ENCODE measurements around the gene EXTL1. TPM values are rescaled to one million over a fixed set of nuclear protein-coding genes. Genes with fewer than 3 reads are reported as not detected.
A peak's percentile ranks its signal among the peaks of the same experiment; 100 is the strongest.

The EXTL1 gene
- total and polyA plus RNA-seq, 2 donors from 2014 or later, result 0.28 to 0.45 TPM

DNA sequence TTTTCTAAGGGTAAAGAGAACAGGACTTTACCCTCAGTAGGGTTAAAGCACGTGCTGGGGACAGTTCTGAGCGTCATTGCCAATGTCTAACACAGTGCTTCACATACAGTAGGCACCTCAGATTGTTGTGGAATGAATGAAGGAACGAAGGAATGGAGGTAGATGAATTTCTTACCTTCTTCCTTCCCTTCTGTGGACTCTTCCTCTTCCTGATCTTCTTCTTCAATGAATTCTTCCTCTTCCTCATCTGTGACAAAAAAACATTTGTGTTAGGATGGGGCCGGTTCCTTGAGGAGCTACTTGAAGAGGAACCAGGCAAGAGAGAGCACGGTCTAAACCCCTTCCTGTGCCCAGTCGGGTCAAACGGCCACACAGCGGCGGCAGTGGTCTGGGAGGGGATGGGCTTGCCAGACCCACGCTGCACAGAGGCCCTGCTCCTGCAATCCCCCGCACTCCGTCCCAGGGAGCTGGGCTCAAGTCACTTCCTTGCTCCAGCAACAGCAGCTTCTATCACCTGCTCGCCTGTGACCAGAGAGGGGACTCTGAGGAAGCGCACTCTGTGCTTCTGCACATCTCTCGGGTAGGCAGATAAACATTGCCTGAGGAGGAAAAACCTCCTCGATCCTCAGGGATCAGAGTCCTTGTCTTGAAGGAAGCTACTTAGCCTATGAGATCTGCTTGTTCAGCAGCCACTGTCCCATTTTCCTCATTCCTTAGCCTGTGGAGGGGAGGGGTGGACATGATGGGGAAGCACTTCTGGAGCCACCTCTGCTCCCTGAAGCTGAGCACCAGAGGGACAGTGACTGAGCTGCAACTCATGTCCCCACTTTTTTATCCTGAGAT lies 32.4 kb downstream of the EXTL1 start:
- DNase-seq (peak in 4 of 5 donors; percentile 39 to 53 (median 43)), FAIRE-seq (no peak)
- Histone ChIP-seq H3K27ac (ENCODE audit: low read depth in 2 of 2, low read length in 2 of 2) (peak overlapping the region in 1 of 2 donors; percentile 38), H3K27me3 (ENCODE audit: control insufficient read depth, insufficient read depth, low read length) (no peaks in the 10 kb centered on the region), H3K4me3 (ENCODE audit: low read length in 3 of 3) (peak overlapping the region in 2 of 3 donors; percentile 16 to 56), H3K36me3 (ENCODE audit: control insufficient read depth in 2 of 3, insufficient read depth in 3 of 3, low read length in 3 of 3) (no peaks in the 10 kb centered on the region), H3K9ac (ENCODE audit: low read length in 3 of 3) (no peak overlapping the region), H3K9me3 (ENCODE audit: control insufficient read depth in 2 of 3, insufficient read depth in 1 of 3, low read length in 3 of 3) (no peaks in the 10 kb centered on the region), H3K4me1 (ENCODE audit: control insufficient read depth in 2 of 3, insufficient read depth in 2 of 3, low read depth in 1 of 3, low read length in 3 of 3) (peaks cover 0 to 11% (median 3%) of the 10 kb centered on the region in 3 donors)
- TF ChIP-seq, protein P1, sequence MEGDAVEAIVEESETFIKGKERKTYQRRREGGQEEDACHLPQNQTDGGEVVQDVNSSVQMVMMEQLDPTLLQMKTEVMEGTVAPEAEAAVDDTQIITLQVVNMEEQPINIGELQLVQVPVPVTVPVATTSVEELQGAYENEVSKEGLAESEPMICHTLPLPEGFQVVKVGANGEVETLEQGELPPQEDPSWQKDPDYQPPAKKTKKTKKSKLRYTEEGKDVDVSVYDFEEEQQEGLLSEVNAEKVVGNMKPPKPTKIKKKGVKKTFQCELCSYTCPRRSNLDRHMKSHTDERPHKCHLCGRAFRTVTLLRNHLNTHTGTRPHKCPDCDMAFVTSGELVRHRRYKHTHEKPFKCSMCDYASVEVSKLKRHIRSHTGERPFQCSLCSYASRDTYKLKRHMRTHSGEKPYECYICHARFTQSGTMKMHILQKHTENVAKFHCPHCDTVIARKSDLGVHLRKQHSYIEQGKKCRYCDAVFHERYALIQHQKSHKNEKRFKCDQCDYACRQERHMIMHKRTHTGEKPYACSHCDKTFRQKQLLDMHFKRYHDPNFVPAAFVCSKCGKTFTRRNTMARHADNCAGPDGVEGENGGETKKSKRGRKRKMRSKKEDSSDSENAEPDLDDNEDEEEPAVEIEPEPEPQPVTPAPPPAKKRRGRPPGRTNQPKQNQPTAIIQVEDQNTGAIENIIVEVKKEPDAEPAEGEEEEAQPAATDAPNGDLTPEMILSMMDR (IDR thresholded peaks at IDR 0.05; ENCODE audit: borderline replicate concordance, extremely low read depth, insufficient read depth), result no peak
- intact Hi-C loops (cut with DNase I), result no loop called here

DNA sequence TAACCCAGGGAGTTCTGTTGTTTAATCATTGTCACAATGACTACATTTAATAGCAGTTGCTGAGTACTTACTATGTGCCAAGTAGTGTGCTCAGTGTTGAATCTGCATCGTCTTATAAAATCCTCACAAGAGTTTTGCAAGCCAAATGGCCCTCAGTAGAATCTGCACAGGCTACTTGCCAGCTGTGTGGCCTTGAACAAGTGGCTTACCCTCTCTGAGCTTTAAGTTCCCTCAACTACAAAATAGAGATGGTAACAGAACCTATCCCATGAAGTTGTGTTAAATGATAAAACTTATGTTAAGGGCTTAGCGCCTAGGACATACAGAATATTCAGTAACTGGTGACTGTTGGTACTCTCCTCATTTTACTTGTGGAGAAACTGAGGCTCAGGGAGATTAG lies 33.5 kb downstream of the EXTL1 start:
- Histone ChIP-seq H3K9me3 (ENCODE audit: control insufficient read depth in 2 of 3, insufficient read depth in 1 of 3, low read length in 3 of 3) (no peaks in the 10 kb centered on the region), H3K27ac (ENCODE audit: low read depth in 2 of 2, low read length in 2 of 2) (no peak overlapping the region), H3K4me1 (ENCODE audit: control insufficient read depth in 2 of 3, insufficient read depth in 2 of 3, low read depth in 1 of 3, low read length in 3 of 3) (peaks cover 0 to 2% (median 0%) of the 10 kb centered on the region in 3 donors), H3K4me3 (ENCODE audit: low read length in 3 of 3) (no peak overlapping the region), H3K27me3 (ENCODE audit: control insufficient read depth, insufficient read depth, low read length) (no peaks in the 10 kb centered on the region), H3K9ac (ENCODE audit: low read length in 3 of 3) (no peak overlapping the region), H3K36me3 (ENCODE audit: control insufficient read depth in 2 of 3, insufficient read depth in 3 of 3, low read length in 3 of 3) (no peaks in the 10 kb centered on the region)
- FAIRE-seq, result no peak
- intact Hi-C loops (cut with DNase I), result no loop called here
- DNase-seq, result no peak
- TF ChIP-seq, protein P1 (IDR thresholded peaks at IDR 0.05; ENCODE audit: borderline replicate concordance, extremely low read depth, insufficient read depth), result no peak

DNA sequence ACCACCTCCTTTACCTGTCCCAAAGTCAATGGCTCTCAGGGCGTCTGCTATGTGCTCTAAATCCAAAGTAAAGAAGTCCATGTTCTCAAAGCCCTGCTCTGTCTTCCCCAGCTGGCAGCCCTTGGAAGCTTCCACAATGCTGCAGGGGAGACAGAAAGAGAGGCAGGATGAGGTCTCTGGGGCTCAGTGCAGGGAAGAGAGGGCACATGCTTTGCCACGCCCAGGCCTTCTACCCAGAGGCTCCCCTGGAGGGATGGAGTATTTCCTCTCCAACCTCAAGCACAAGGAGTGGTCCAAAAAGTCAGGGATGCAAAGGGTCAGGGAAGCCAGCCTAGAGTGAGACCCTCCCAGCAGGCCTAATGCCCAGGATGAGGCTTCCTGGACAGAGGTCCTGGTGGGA lies 35.6 kb downstream of the EXTL1 start:
- Histone ChIP-seq H3K4me3 (ENCODE audit: low read length in 3 of 3) (no peak overlapping the region), H3K36me3 (ENCODE audit: control insufficient read depth in 2 of 3, insufficient read depth in 3 of 3, low read length in 3 of 3) (no peaks in the 10 kb centered on the region), H3K4me1 (ENCODE audit: control insufficient read depth in 2 of 3, insufficient read depth in 2 of 3, low read depth in 1 of 3, low read length in 3 of 3) (no peaks in the 10 kb centered on the region), H3K9ac (ENCODE audit: low read length in 3 of 3) (no peak overlapping the region), H3K27me3 (ENCODE audit: control insufficient read depth, insufficient read depth, low read length) (no peaks in the 10 kb centered on the region), H3K27ac (ENCODE audit: low read depth in 2 of 2, low read length in 2 of 2) (no peak overlapping the region), H3K9me3 (ENCODE audit: control insufficient read depth in 2 of 3, insufficient read depth in 1 of 3, low read length in 3 of 3) (no peaks in the 10 kb centered on the region)
- FAIRE-seq (no peak), DNase-seq (no peak)
- TF ChIP-seq, protein P1 (IDR thresholded peaks at IDR 0.05; ENCODE audit: borderline replicate concordance, extremely low read depth, insufficient read depth), result no peak
- intact Hi-C loops (cut with DNase I), result no loop called here

Data from kidney (tissue), 14 donors.